Measurements from ENCODE around the gene FAM3A.

DNA sequence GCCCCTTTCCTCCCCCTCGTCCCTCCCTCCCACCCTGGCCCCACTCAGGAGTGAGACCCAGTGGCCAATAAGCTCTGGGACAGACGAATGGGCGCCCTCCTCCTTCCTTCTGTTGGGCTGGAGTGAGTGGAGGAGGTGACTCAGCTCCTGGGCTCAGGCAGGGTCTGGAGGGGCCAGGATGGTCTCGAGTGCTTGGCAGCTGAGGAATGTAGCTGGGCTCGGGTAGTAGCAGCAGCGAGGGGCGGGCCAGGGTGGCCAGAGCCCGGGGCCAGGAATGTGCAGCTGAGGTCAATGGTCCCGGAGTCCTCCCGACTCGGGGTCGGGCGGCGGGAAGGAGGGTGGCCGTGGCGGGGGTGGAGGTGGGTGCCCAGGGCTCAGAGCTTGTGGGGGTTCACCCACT lies 15.6 kb upstream of the FAM3A start:
- TF ChIP-seq CTCF (conservative IDR thresholded peaks at IDR 0.05; ENCODE audit: low read depth, low read length) (no peak), EZH2 (IDR thresholded peaks at IDR 0.05; ENCODE audit: borderline replicate concordance, low read depth, low read length, poor library complexity, severe bottlenecking) (no peak)

All from A673 (cell line).